Activated B cell treated with CpG ODN at 0.5 μM for 24 hours (primary cell): ENCODE results near the gene STN1. TPM values are rescaled to one million over a fixed set of nuclear protein-coding genes. Genes with fewer than 3 reads are reported as not detected.

Experiments
- ATAC-seq: fragments of 200-7000 bp; cut with Tn5 transposase; one replicate; pipeline ENCODE4 v1.10.0; 2021; ENCODE audit warnings: low read depth, mild to moderate bottlenecking, moderate library complexity
- CTCF ChIA-PET: fragments of 350-600 bp; sonication (Branson Sonifier 250); formaldehyde crosslinking; loops from one replicate; lab custom pipeline; 2021; ENCODE audit warnings: antibody characterized with exemption; lab: Charles Lee
- POLR2A ChIA-PET: fragments of 350-600 bp; sonication (Branson Sonifier 250); formaldehyde crosslinking; loops from one replicate; lab custom pipeline; 2021; ENCODE audit warnings: antibody characterized with exemption; lab: Charles Lee
- DNase-seq: peaks from one replicate; pipeline ENCODE4 v3.0.0; 2022
- H3K27ac Mint-ChIP-seq: one replicate; pipeline ENCODE4 v1.8.0; 2020; ENCODE audit warnings: mixed read lengths
- H3K27me3 Mint-ChIP-seq: one replicate; pipeline ENCODE4 v1.8.0; 2021; ENCODE audit warnings: mixed read lengths
- H3K36me3 Mint-ChIP-seq: one replicate; pipeline ENCODE4 v1.8.0; 2021; ENCODE audit warnings: low read depth, mixed read lengths
- H3K4me1 Mint-ChIP-seq: one replicate; pipeline ENCODE4 v1.8.0; 2021; ENCODE audit warnings: mixed read lengths
- H3K4me3 Mint-ChIP-seq: one replicate; pipeline ENCODE4 v1.8.0; 2020; ENCODE audit warnings: mild to moderate bottlenecking, mixed read lengths
- H3K9me3 Mint-ChIP-seq: one replicate; pipeline ENCODE4 v1.8.0; 2020; ENCODE audit warnings: mixed read lengths
- intact Hi-C: fragments of 100-400 bp; cut with micrococcal nuclease; formaldehyde crosslinking; loops from one replicate; pipeline ENCODE4 v1.15.1; 2024
- total RNA-seq: library from RNA; stranded (reverse); gene quantifications from 2 replicates; pipeline ENCODE4 v1.2.3, GENCODE V29; 2022
- TF ChIP-seq, protein P1 (sequence below): fragments of 200-600 bp; IDR thresholded peaks from one replicate; pipeline ENCODE4 v1.8.0; 2022; ENCODE audit warnings: antibody characterized with exemption, mild to moderate bottlenecking

The STN1 gene
- total RNA-seq, 1 donor from 2014 or later: 14.0 TPM

GRCh38 chr10:103836861-103837260, 81.1 kb downstream of the STN1 start:
- TF ChIP-seq, protein P1, sequence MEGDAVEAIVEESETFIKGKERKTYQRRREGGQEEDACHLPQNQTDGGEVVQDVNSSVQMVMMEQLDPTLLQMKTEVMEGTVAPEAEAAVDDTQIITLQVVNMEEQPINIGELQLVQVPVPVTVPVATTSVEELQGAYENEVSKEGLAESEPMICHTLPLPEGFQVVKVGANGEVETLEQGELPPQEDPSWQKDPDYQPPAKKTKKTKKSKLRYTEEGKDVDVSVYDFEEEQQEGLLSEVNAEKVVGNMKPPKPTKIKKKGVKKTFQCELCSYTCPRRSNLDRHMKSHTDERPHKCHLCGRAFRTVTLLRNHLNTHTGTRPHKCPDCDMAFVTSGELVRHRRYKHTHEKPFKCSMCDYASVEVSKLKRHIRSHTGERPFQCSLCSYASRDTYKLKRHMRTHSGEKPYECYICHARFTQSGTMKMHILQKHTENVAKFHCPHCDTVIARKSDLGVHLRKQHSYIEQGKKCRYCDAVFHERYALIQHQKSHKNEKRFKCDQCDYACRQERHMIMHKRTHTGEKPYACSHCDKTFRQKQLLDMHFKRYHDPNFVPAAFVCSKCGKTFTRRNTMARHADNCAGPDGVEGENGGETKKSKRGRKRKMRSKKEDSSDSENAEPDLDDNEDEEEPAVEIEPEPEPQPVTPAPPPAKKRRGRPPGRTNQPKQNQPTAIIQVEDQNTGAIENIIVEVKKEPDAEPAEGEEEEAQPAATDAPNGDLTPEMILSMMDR: no peak
- no peak overlapping the region for H3K4me3 Mint-ChIP-seq
- POLR2A ChIA-PET: no interaction called here
- H3K36me3 Mint-ChIP-seq: no peaks in the 10 kb centered on the region
- no peaks in the 10 kb centered on the region for H3K4me1 Mint-ChIP-seq
- DNase-seq (no peak), ATAC-seq (no peak)
- CTCF ChIA-PET: no interaction called here
- H3K9me3 Mint-ChIP-seq: peaks cover 6% of the 10 kb centered on the region
- no peak overlapping the region for H3K27ac Mint-ChIP-seq
- intact Hi-C loops: no loop called here
- H3K27me3 Mint-ChIP-seq: peaks cover 3% of the 10 kb centered on the region

DNA sequence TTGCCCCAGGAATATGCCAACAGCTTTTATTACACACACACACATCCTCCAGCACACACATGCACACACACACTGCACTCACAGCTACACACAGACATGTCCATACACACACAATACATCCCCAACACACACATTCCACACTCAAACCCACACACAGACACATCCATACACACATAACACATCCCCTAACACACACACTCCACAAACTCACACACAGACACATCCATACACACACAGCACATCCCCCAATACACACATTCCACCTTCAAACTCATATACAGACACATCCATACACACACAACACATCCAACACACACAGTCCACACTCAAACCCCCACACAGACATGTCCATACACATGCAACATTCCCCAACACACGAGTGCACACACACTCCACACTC, 81.7 kb downstream of the STN1 start:
- intact Hi-C loops: no loop called here
- DNase-seq (no peak), ATAC-seq (no peak)
- H3K27ac Mint-ChIP-seq: no peak overlapping the region
- no peaks in the 10 kb centered on the region for H3K4me1 Mint-ChIP-seq
- H3K9me3 Mint-ChIP-seq: peaks cover 6% of the 10 kb centered on the region
- no peak overlapping the region for H3K4me3 Mint-ChIP-seq
- peaks cover 6% of the 10 kb centered on the region for H3K27me3 Mint-ChIP-seq
- ChIA-PET POLR2A (no interaction called here), CTCF (no interaction called here)
- H3K36me3 Mint-ChIP-seq: no peaks in the 10 kb centered on the region
- TF ChIP-seq, protein P1: no peak

DNA sequence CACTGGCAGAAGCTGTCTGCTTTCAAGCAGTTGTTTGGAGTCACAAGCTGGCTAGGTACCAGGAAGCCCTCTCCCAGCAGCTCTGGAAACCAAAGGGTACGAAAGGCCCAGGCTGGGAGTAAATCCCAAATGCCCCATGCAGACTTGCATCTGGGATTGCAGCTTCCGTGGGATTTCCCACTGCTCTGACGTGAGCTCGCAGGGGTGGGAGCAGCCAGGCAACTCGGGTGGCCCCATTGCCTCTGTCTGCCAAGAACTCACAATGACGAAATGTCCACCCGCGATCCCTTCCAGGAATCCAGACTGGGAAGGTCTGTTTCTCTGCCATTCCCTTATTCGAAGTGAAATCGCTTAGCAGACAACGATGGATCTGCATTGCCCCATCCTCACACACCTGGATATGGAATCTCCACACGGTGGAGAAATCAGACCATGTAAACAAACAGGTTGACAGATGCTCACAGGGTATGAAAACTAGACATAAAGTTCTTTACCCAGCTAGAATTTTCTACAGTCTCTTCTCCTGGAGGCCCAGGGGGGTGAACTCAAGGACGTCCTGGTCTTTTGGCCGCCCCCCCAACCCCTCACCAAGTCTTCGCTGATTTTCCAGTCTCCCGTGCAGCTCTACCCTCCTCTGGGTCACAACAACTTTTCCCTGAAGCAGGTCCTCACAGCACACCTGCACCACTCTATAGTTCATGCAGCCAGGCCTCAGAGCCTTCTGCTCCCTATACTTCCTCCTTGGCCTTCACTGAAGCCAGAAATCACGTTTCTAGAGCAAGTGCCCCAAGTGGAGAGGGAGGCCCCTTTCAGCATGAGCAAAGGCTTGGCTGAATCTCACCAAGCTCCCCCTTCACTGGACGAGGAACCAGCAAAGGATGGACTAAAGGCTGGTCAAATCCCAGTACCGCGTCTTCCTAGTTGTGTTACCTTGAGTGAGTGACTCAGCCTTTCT, 82.6 kb downstream of the STN1 start:
- Mint-ChIP-seq H3K27me3 (peaks cover 3% of the 10 kb centered on the region), H3K9me3 (peaks cover 6% of the 10 kb centered on the region), H3K36me3 (no peaks in the 10 kb centered on the region), H3K27ac (no peak overlapping the region), H3K4me1 (no peaks in the 10 kb centered on the region), H3K4me3 (no peak overlapping the region)
- ATAC-seq (no peak), DNase-seq (no peak)
- intact Hi-C loops: no loop called here
- ChIA-PET POLR2A (no interaction called here), CTCF (no interaction called here)
- TF ChIP-seq, protein P1: no peak

- ATAC-seq (no peak), DNase-seq (no peak)
- ChIA-PET CTCF (no interaction called here), POLR2A (no interaction called here)
- Mint-ChIP-seq H3K27ac (no peak overlapping the region), H3K27me3 (peaks cover 7% of the 10 kb centered on the region), H3K36me3 (no peaks in the 10 kb centered on the region), H3K9me3 (peaks cover 6% of the 10 kb centered on the region), H3K4me1 (no peaks in the 10 kb centered on the region), H3K4me3 (no peak overlapping the region)
- intact Hi-C loops: no loop called here
- TF ChIP-seq, protein P1: no peak
Measured at GRCh38 chr10:103834436-103835095, 83.4 kb downstream of the STN1 start.

- intact Hi-C loops: no loop called here
- no peak for ATAC-seq
Measured at GRCh38 chr10:103833731-103834365, 84.1 kb downstream of the STN1 start.

More at GRCh38 chr10:103833731-103834365, 84.1 kb downstream of the STN1 start:
- H3K9me3 Mint-ChIP-seq: peaks cover 6% of the 10 kb centered on the region
- TF ChIP-seq, protein P1: no peak
- H3K4me3 Mint-ChIP-seq: no peak overlapping the region
- ChIA-PET CTCF (no interaction called here), POLR2A (no interaction called here)
- no peak overlapping the region for H3K27ac Mint-ChIP-seq
- no peaks in the 10 kb centered on the region for H3K36me3 Mint-ChIP-seq
- DNase-seq: no peak
- no peaks in the 10 kb centered on the region for H3K4me1 Mint-ChIP-seq
- H3K27me3 Mint-ChIP-seq: peaks cover 13% of the 10 kb centered on the region
